HG03196 (cell line): ENCODE measurements around the gene ATG4D.
"Not testable (repeated sequence)": the region's sequence is repeated elsewhere in the genome, so short reads cannot be mapped to it uniquely, and the experiment has no call there.

ENCODE experiments used
- ATAC-seq: cut with Tn5 transposase; IDR thresholded peaks from one replicate; pipeline ENCODE4 v1.9.1; 2021; ENCODE audit not compliant: unreplicated experiment

ATG4D gene

GRCh38 chr19:10518444-10519361 lies 25.0 kb upstream of the ATG4D start:
- ATAC-seq = no peak

DNA sequence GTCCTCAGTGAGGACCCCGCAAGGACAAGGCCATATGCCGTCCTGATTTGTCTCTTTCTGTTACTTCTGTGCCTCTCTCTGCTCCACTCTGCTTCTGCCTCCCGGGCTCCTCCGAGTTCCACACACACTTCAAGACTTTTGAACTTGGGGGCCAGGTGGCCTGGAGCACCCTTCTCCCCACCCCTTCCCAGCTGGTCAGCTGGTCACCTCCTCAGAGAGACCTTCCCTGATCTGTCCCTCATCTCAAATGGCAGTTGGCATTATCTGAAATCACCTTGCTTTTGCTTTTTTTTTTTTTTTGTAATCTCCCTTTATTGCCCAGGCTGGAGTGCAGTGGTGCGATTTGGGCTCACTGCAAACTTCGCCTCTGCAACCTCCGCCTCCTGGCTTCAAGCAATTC lies 24.3 kb upstream of the ATG4D start:
- no peak for ATAC-seq

GRCh38 chr19:10520652-10521318 lies 22.9 kb upstream of the ATG4D start:
- ATAC-seq = no peak

DNA sequence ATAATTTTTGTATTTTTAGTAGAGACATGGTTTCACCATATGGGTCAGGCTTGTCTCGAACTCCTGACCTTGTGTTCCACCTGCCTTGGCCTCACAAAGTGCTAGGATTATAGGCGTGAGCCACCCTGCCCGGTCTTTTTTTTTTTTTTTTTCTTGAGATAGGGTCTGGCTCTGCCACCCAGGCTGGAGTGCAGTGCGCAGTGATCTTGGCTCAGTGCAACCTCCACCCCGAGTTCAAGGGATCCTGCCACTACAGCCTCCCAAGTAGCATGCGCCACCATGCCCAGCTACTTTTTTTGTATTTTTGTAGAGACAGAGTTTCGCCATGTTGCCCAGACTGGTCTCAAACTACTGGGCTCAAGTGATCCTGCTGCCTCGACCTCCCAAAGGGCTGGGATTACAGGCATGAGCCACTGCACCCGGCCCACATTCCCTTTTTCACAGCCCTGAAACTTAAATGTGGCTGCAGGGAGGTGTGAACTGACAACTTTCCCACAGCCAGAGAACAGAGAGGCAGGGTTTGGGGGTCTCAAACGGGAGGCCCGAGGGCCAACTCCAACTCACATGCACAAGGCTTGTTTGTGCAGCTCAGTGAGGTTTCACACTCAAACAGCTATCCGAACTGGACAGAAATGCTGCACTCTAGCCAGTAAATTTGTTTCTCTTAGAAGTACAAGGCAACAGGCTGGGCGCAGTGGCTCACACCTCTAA lies 22.1 kb upstream of the ATG4D start:
- ATAC-seq = no peak

- ATAC-seq = no peak
Observed at GRCh38 chr19:10523135-10523636, 20.5 kb upstream of the ATG4D start.

GRCh38 chr19:10525636-10526035 lies 18.1 kb upstream of the ATG4D start:
- no peak for ATAC-seq

DNA sequence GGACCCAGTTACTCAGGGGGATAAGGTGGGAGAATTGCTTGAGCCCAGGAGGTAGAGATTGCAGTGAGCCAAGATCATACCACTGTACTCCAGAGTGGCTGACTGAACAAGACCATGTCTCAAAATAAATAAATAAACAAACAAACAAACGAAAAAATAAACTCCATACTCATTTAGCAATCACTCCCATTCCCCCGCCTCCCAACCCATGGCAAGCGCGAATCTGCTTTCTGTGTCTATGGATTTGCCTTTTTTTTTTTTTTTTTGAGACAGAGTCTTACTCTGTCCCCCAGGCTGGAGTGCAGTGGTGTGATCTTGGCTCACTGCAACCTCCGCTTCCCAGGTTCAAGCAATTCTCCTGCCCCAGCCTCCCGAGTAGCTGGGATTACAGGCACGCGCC lies 16.8 kb upstream of the ATG4D start:
- not testable (repeated sequence) for ATAC-seq

GRCh38 chr19:10532457-10532856 lies 11.2 kb upstream of the ATG4D start:
- ATAC-seq = no peak

GRCh38 chr19:10533646-10534386 lies 9.9 kb upstream of the ATG4D start:
- no peak for ATAC-seq

GRCh38 chr19:10535613-10536012 lies 8.1 kb upstream of the ATG4D start:
- no peak for ATAC-seq

- no peak for ATAC-seq
Observed at GRCh38 chr19:10537668-10538067, 6.0 kb upstream of the ATG4D start.

- ATAC-seq = no peak
Observed at GRCh38 chr19:10538204-10538983, 5.3 kb upstream of the ATG4D start.

GRCh38 chr19:10539016-10539415 lies 4.7 kb upstream of the ATG4D start:
- not testable (repeated sequence) for ATAC-seq

- no peak for ATAC-seq
Observed at GRCh38 chr19:10543059-10543419, 665 bp upstream of the ATG4D start.

DNA sequence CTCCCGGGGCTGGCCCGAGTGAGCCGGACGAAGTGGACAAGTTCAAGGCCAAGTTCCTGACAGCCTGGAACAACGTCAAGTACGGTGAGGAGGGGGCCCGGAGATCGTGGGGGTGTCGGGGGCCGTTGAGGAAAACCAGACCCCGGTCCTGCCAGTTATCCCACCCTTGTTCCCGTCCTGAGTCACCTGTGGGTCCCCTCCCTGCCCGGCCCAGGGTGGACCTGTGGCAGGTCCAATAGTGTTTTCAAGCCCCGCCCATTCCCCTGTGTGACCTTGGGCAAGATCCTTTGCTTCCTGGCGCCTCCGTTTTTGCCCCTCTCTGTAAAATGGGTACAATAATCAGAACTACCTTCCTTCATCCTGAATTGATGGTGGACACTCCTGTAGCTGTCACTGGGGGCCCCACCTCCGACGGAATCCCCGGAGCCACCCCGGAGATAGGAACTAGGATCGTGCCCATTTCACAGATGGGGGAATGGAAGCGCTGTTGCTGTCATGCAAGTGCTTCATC lies 593 bp downstream of the ATG4D start:
- no peak for ATAC-seq

GRCh38 chr19:10544753-10545251 lies 1.1 kb downstream of the ATG4D start:
- no peak for ATAC-seq

- ATAC-seq = no peak
Observed at GRCh38 chr19:10546817-10547216, 3.1 kb downstream of the ATG4D start.

DNA sequence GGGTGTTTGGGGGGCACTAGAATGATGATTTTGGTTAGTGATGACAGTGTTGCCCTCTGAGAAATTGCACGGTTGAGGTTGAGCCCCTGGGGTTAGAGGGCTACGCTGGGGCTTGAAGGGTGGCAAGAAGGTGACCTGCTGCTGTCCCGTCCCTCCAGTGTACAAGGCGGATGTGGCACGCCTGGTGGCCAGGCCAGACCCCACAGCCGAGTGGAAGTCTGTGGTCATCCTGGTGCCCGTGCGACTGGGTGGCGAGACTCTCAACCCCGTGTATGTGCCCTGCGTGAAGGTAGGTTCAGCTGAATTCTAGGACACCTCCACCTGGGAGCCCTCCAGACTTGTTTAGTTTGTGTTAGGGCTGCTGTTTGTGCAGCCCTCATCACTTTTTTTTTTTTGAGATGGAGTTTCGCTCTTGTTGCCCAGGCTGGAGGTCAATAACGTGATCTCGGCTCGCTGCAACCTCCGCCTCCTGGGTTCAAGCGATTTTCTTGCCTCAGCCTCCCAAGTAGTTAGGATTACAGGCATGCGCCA lies 5.1 kb downstream of the ATG4D start:
- ATAC-seq = no peak

GRCh38 chr19:10549733-10550132 lies 6.0 kb downstream of the ATG4D start:
- ATAC-seq = no peak
